Panc1 (cell line): ENCODE data around the gene WDR6. TPM values are rescaled to one million over a fixed set of nuclear protein-coding genes. Genes with fewer than 3 reads are reported as not detected.

Experiments used
- ATAC-seq: fragments of 200-7000 bp; cut with Tn5 transposase; 2 replicates; pipeline ENCODE4 v1.9.1; 2020; ENCODE audit warnings: mild to moderate bottlenecking, moderate library complexity
- BruUV-seq: library from RNA; stranded (reverse); fragments of 400-500 nt; replicated peaks from 2 replicates; lab custom pipeline; 2021; lab: Mats Ljungman, UMichigan
- CTCF ChIA-PET: fragments of 300-600 bp; sonication (Branson Sonifier 250); formaldehyde crosslinking; loops from one replicate; lab custom pipeline; 2022; ENCODE audit warnings: antibody characterized with exemption; lab: Charles Lee
- POLR2A ChIA-PET: fragments of 300-600 bp; sonication (Branson Sonifier 250); formaldehyde crosslinking; loops from one replicate; lab custom pipeline; 2022; ENCODE audit warnings: antibody characterized with exemption; lab: Charles Lee
- DNase-seq: peaks from one replicate; pipeline ENCODE4 v3.0.0-alpha.2; 2010; ENCODE audit warnings: low read depth, low spot score
- H3K27ac ChIP-seq: 2 replicates; pipeline ENCODE4 v1.5.1; 2011; ENCODE audit warnings: mild to moderate bottlenecking, low read length, inconsistent platforms
- H3K27me3 ChIP-seq: fragments of 200-500 bp; sonication (Bioruptor generic); 2 replicates; pipeline ENCODE4 v1.6.0; 2014; ENCODE audit warnings: low read length, inconsistent platforms; ENCODE audit not compliant: control insufficient read depth, insufficient read depth
- H3K36me3 ChIP-seq: fragments of 200-500 bp; sonication (Bioruptor generic); 2 replicates; pipeline ENCODE4 v1.5.1; 2014; ENCODE audit warnings: inconsistent platforms, mild to moderate bottlenecking, low read length, moderate library complexity; ENCODE audit not compliant: control insufficient read depth, insufficient read depth
- H3K4me1 ChIP-seq: 2 replicates; pipeline ENCODE4 v1.5.1; 2011; ENCODE audit warnings: inconsistent platforms, mild to moderate bottlenecking, low read length, moderate library complexity; ENCODE audit not compliant: control insufficient read depth, insufficient read depth
- H3K4me3 ChIP-seq, 2 experiments: 2 replicates each; pipeline ENCODE4 v1.5.1; 2011 to 2012; ENCODE audit warnings: low read depth in 2 of 2, low read length in 2 of 2, mild to moderate bottlenecking in 2 of 2, inconsistent platforms in 1 of 2, moderate library complexity in 1 of 2
- H3K9me3 ChIP-seq: fragments of 200-500 bp; sonication (Bioruptor generic); 2 replicates; pipeline ENCODE4 v1.5.1; 2014; ENCODE audit warnings: low read depth, mild to moderate bottlenecking, inconsistent platforms, low read length, moderate library complexity; ENCODE audit not compliant: control insufficient read depth, insufficient read depth
- CTCF ChIP-seq: fragments of 450-650 bp; IDR thresholded peaks from 2 replicates; pipeline ENCODE4 v1.5.1; 2017; ENCODE audit warnings: mild to moderate bottlenecking
- POLR2AphosphoS5 ChIP-seq: IDR thresholded peaks from 2 replicates; pipeline ENCODE4 v1.6.1; 2012; ENCODE audit warnings: mild to moderate bottlenecking, low read depth, low read length, moderate library complexity
- REST ChIP-seq, 2 experiments: IDR thresholded peaks; 2 replicates each; pipeline ENCODE4 v1.6.1; 2011 to 2012; ENCODE audit warnings: low read depth in 2 of 2, control low read depth in 1 of 2, low read length in 1 of 2, mild to moderate bottlenecking in 1 of 2, moderate library complexity in 1 of 2; ENCODE audit not compliant: insufficient read depth in 1 of 2
- SIN3A ChIP-seq: IDR thresholded peaks from 2 replicates; pipeline ENCODE4 v1.6.1; 2012; ENCODE audit warnings: low read depth, mild to moderate bottlenecking, low read length, moderate library complexity, borderline replicate concordance; ENCODE audit not compliant: insufficient read depth
- TCF7L2 ChIP-seq: IDR thresholded peaks from 2 replicates; pipeline ENCODE4 v1.6.1; 2011; ENCODE audit warnings: mild to moderate bottlenecking, low read depth, low read length, inconsistent platforms
- in situ Hi-C: cut with HindIII; loops from 2 replicates; pipeline ENCODE4 v1.10.0; 2016; ENCODE audit warnings: low sequenced_read_pairs, low pct_unique_long_range_greater_than_20kb
- intact Hi-C: fragments of 100-400 bp; cut with micrococcal nuclease; formaldehyde crosslinking; loops from one replicate; pipeline ENCODE4 v1.10.0; 2022; ENCODE audit not compliant: unreplicated experiment
- total RNA-seq: library from RNA; stranded (reverse); gene quantifications from one replicate; pipeline ENCODE4 v1.2.1, GENCODE V29; 2021; ENCODE audit not compliant: unreplicated experiment

Gene WDR6
- total RNA-seq, 1 experiment from 2014 or later: 142 TPM

- ATAC-seq (no peak), DNase-seq (no peak)
- Histone ChIP-seq H3K9me3 (no peaks in the 10 kb centered on the region), H3K36me3 (peaks cover 3% of the 10 kb centered on the region; the same call in 1 of the 2 replicates), H3K27ac (no peak overlapping the region), H3K4me1 (no peaks in the 10 kb centered on the region), H3K4me3 (no peak overlapping the region), H3K27me3 (no peaks in the 10 kb centered on the region)
- no TSS peak for BruUV-seq
- no peak for TF ChIP-seq TCF7L2
- TF ChIP-seq CTCF: no peak
- no peak for TF ChIP-seq SIN3A
- no peak for TF ChIP-seq REST (IDR thresholded peaks at IDR 0.05; ENCODE audit: insufficient read depth in 1 of 2, low read depth in 2 of 2, low read length in 1 of 2)
- TF ChIP-seq POLR2AphosphoS5: no peak
- in situ Hi-C loops: no loop called here
- CTCF ChIA-PET: no interaction called here
- intact Hi-C loops: no loop called here
- POLR2A ChIA-PET: no interaction called here
Observed at GRCh38 chr3:49054344-49054862, 47.2 kb downstream of the WDR6 start.

GRCh38 chr3:49057268-49057667 is 50.1 kb downstream of the WDR6 start:
- H3K36me3 ChIP-seq: peaks cover 3% of the 10 kb centered on the region
- ATAC-seq (no peak), DNase-seq (no peak)
- H3K27me3 ChIP-seq: no peaks in the 10 kb centered on the region
- in situ Hi-C loops (no loop called here), intact Hi-C loops (no loop called here)
- H3K27ac ChIP-seq: no peak overlapping the region
- ChIA-PET CTCF (no interaction called here), POLR2A (no interaction called here)
- TF ChIP-seq CTCF: no peak
- no peak for TF ChIP-seq POLR2AphosphoS5
- TF ChIP-seq TCF7L2: no peak
- TF ChIP-seq REST (IDR thresholded peaks at IDR 0.05; ENCODE audit: insufficient read depth in 1 of 2, low read depth in 2 of 2, low read length in 1 of 2): no peak
- no peak for TF ChIP-seq SIN3A
- H3K4me3 ChIP-seq: no peak overlapping the region
- no peaks in the 10 kb centered on the region for H3K9me3 ChIP-seq
- BruUV-seq: no TSS peak
- H3K4me1 ChIP-seq: no peaks in the 10 kb centered on the region
